Liver (tissue), 3 donors: ENCODE results near the gene ZAP70.

Experiments used
- CTCF ChIP-seq: fragments of 150-350 bp; IDR thresholded peaks from 2 replicates; pipeline ENCODE4 v1.5.1; 2017; ENCODE audit warnings: improper control_type of control experiment, low read depth, low read length; ENCODE audit not compliant: missing input control
- GABPA ChIP-seq, 2 donors: IDR thresholded peaks in 1 of 2; conservative IDR thresholded peaks in 1 of 2; 2 replicates each; pipeline ENCODE4 v1.6.1; 2016; ENCODE audit warnings: antibody characterized with exemption in 2 of 2, mild to moderate bottlenecking in 1 of 2, moderate library complexity in 1 of 2
- MAX ChIP-seq: IDR thresholded peaks from 2 replicates; pipeline ENCODE4 v1.6.1; 2016; ENCODE audit warnings: antibody characterized with exemption
- RAD21 ChIP-seq, 2 donors: IDR thresholded peaks; 2 replicates each; pipeline ENCODE4 v1.6.1; 2016; ENCODE audit warnings: antibody characterized with exemption in 2 of 2, mild to moderate bottlenecking in 2 of 2
- TAF1 ChIP-seq: conservative IDR thresholded peaks from 2 replicates; pipeline ENCODE4 v1.6.1; 2016; ENCODE audit warnings: antibody characterized with exemption, mild to moderate bottlenecking
- YY1 ChIP-seq: IDR thresholded peaks from 2 replicates; pipeline ENCODE4 v1.6.1; 2016; ENCODE audit warnings: antibody characterized with exemption, mild to moderate bottlenecking
- ZBTB33 ChIP-seq: IDR thresholded peaks from 2 replicates; pipeline ENCODE4 v1.6.1; 2016; ENCODE audit warnings: antibody characterized with exemption
- donor health status: healthy.
- donor health status: healthy.

- TF ChIP-seq TAF1 (no peak), CTCF (no peak), RAD21 (IDR thresholded peaks at IDR 0.05) (no peak), MAX (no peak), GABPA (IDR thresholded peaks at IDR 0.05 in 1 of 2, conservative IDR thresholded peaks at IDR 0.05 in 1 of 2) (no peak), ZBTB33 (no peak), YY1 (no peak)
These were observed 30.5 kb downstream of the ZAP70 start for GRCh38 chr2:97743913-97744312.
